AG04449 (cell line): Measurements from ENCODE around the gene NUDT2.
"Not testable (repeated sequence)": the region's sequence is repeated elsewhere in the genome, so short reads cannot be mapped to it uniquely, and the experiment has no call there.

Source experiments
- CTCF ChIA-PET: fragments of 350-600 bp; formaldehyde crosslinking; extraction: SDS; loops from one replicate; lab custom pipeline; 2021; ENCODE audit warnings: antibody characterized with exemption; lab: Yijun Ruan, JAX
- POLR2A ChIA-PET: fragments of 400-600, 350-600 bp; formaldehyde crosslinking; extraction: SDS; loops from one replicate; lab custom pipeline; 2020; ENCODE audit warnings: antibody characterized with exemption, inconsistent platforms; lab: Yijun Ruan, JAX
- DNase-seq: peaks from one replicate; pipeline ENCODE4 v3.0.0-alpha.2; 2010; ENCODE audit warnings: low read depth, low spot score
- H3K4me3 ChIP-seq: 2 replicates; pipeline ENCODE4 v1.5.1; 2011; ENCODE audit warnings: low read depth, mild to moderate bottlenecking, control low read depth, low read length
- TF ChIP-seq, protein P1 (sequence below): IDR thresholded peaks from one replicate; pipeline ENCODE4 v1.5.1; 2011; ENCODE audit warnings: mild to moderate bottlenecking, moderate library complexity, low read length, control low read depth, inconsistent platforms; ENCODE audit not compliant: insufficient read depth; ENCODE audit errors: missing control alignments

NUDT2 gene

DNA sequence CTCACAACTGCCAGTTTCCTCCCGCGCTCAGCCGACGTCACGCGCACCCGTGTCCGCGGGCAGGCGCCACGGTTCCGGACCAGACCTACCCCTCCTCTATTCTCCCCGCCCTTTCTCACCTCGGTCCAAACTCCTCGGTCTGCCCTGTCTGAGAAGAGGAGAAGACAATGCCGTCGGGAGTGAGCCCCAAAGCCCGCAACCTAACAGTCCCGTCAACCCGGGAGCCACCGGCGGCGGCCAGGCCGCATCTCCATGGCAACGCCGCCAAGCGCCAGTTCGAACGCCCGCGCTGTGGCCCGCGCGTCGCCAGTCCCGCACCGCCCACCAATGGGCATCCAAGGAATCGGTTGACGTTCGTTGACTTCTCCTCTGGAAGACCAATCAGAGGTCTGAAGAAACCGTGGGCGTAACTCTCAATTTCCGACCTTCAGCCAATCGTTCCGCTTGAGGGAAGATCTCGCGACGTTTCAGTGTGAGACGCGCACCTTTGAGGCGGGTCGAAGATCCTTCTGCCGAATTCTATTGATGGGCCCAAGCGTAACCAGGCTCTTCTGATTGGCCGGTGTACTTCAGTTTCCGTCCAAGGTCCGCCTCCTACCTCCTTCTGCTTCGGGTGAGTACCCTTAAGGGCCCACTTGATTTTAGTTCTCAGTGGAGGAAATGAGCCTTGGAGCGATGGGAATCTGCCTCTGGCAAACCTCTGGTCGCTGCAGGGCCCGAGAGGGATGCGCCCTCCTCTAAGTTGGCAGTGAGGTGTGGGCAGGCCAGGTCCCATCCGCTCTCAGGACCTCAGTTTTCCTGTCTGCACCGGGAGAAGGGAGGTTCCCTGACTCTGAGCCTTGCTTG is at the start of gene NUDT2, which contains the start of gene KIF24:
TSS of gene NUDT2 (plus strand) at position 583 of the 846 bp plus-strand sequence. CDS start 9,471 bp downstream, outside the sequence.
TSS of gene KIF24 (minus strand) at position 282 of the 846 bp plus-strand sequence. CDS start 17,922 bp downstream, outside the sequence.
- peak within 1 kb of the TSS; percentile 99 for H3K4me3 ChIP-seq
- POLR2A ChIA-PET = no interaction called here
- CTCF ChIA-PET = no interaction called here
- DNase-seq = peak; percentile 99
- TF ChIP-seq, protein P1, sequence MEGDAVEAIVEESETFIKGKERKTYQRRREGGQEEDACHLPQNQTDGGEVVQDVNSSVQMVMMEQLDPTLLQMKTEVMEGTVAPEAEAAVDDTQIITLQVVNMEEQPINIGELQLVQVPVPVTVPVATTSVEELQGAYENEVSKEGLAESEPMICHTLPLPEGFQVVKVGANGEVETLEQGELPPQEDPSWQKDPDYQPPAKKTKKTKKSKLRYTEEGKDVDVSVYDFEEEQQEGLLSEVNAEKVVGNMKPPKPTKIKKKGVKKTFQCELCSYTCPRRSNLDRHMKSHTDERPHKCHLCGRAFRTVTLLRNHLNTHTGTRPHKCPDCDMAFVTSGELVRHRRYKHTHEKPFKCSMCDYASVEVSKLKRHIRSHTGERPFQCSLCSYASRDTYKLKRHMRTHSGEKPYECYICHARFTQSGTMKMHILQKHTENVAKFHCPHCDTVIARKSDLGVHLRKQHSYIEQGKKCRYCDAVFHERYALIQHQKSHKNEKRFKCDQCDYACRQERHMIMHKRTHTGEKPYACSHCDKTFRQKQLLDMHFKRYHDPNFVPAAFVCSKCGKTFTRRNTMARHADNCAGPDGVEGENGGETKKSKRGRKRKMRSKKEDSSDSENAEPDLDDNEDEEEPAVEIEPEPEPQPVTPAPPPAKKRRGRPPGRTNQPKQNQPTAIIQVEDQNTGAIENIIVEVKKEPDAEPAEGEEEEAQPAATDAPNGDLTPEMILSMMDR = no peak

- TF ChIP-seq, protein P1 = no peak
- DNase-seq = no peak
- no peak overlapping the region for H3K4me3 ChIP-seq
- ChIA-PET CTCF (interaction anchor here (0.9 kb wide), 1 partner anchor 29 kb away, joined by 3 read pairs; no protein-coding TSS in a partner anchor), POLR2A (no interaction called here)
These were observed 47.3 kb upstream of the NUDT2 start for GRCh38 chr9:34282096-34282495.

DNA sequence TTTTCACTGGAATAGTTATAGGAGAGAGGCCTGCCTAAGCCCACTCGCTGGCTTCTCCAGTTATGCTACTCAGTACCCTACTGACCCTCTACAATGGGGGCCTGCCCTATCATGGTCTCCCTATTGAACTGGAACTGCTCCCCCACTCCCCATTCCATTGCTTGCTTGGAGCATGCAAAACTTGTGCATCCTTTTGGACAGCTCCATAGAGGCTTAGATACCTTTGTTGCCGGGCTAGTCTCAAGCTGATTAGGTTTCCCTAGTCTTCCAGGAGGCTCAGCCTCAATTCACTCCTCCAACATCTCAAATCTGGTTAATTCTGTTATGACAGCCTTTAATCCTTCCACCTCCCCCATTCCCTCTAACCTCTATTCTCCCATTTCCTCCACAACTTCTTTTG is 40.2 kb upstream of the NUDT2 start:
- TF ChIP-seq, protein P1 = no peak
- ChIA-PET POLR2A (no interaction called here), CTCF (no interaction called here)
- no peak for DNase-seq
- no peak overlapping the region for H3K4me3 ChIP-seq

DNA sequence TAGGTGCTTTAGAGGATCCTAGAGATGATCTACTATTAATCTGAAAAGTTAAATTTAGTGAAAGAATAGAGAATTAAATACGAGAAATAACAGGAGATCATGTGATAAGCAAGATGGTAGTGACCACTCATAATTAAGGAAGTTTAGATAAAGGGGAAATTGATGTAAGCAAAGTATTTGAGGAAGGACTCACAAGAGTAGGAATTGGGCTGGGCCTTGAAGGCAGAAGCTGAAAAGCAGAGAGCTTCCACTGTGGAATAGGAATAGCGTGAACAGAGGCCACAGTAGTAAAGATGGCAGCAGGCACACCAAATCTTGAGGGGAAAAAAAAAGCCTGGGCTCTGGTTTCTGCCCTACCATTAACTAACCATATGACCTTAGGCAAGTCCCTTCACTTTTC is 38.3 kb upstream of the NUDT2 start:
- CTCF ChIA-PET = no interaction called here
- TF ChIP-seq, protein P1 = no peak
- H3K4me3 ChIP-seq = no peak overlapping the region
- no peak for DNase-seq
- POLR2A ChIA-PET = no interaction called here

- CTCF ChIA-PET = no interaction called here
- TF ChIP-seq, protein P1 = no peak
- H3K4me3 ChIP-seq = no peak overlapping the region
- DNase-seq = no peak
- POLR2A ChIA-PET = no interaction called here
These were observed 37.9 kb upstream of the NUDT2 start for GRCh38 chr9:34291423-34291822.

- TF ChIP-seq, protein P1 = no peak
- ChIA-PET POLR2A (no interaction called here), CTCF (interaction anchor here (1.5 kb wide), 1 partner anchor 40 kb away, joined by 7 read pairs; no protein-coding TSS in a partner anchor)
- no peak overlapping the region for H3K4me3 ChIP-seq
- no peak for DNase-seq
These were observed 36.8 kb upstream of the NUDT2 start for GRCh38 chr9:34292552-34292951.

GRCh38 chr9:34301064-34301463 is 28.3 kb upstream of the NUDT2 start:
- POLR2A ChIA-PET, H3K4me3 ChIP-seq, DNase-seq: not testable (repeated sequence)
- CTCF ChIA-PET = interaction anchor here (1.2 kb wide), 1 partner anchor 48 kb away, joined by 6 read pairs; no protein-coding TSS in a partner anchor

DNA sequence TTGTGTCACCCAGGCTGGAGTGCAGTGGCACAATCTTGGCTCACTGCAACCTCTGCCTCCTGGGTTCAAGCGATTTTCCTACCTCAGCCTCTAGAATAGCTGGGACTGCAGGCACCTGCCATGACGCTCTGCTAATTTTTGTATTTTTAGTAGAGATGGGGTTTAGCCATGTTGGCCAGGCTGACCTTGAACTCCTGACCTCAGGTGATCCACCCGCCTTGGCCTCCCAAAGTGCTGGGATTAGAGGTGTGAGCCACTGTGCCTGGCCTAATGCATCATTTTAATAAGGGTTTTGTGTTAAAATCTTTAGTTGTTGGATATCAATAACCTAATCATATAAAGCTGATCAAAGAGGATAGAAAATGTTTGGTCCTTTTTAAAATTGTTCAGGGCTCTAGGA is 21.1 kb upstream of the NUDT2 start:
- H3K4me3 ChIP-seq, DNase-seq, POLR2A ChIA-PET: not testable (repeated sequence)
- CTCF ChIA-PET = interaction anchor here (0.9 kb wide), 1 partner anchor 96 kb away, joined by 3 read pairs; no protein-coding TSS in a partner anchor
